Epithelial cell of prostate (primary cell): ENCODE data around the gene LRP2BP.
"Not testable (repeated sequence)": the region's sequence is repeated elsewhere in the genome, so short reads cannot be mapped to it uniquely, and the experiment has no call there.

ENCODE experiments used
- DNase-seq: peaks from one replicate; pipeline ENCODE4 v3.0.0-alpha.2; 2011; ENCODE audit warnings: low read depth, low spot score
- H3K27ac ChIP-seq: fragments of 450-650 bp; 2 replicates; pipeline ENCODE4 v1.5.1; 2017; ENCODE audit warnings: mild to moderate bottlenecking

The LRP2BP gene

GRCh38 chr4:185334326-185334725 is 61.4 kb downstream of the LRP2BP start:
- H3K27ac ChIP-seq, result no peak overlapping the region
- no peak for DNase-seq

- DNase-seq, result no peak
- no peak overlapping the region for H3K27ac ChIP-seq
Measured at GRCh38 chr4:185332575-185333464, 62.9 kb downstream of the LRP2BP start.

GRCh38 chr4:185329879-185330510 is 65.7 kb downstream of the LRP2BP start:
- not testable (repeated sequence) for H3K27ac ChIP-seq, DNase-seq

- H3K27ac ChIP-seq, result no peak overlapping the region
- no peak for DNase-seq
Measured at GRCh38 chr4:185328586-185328985, 67.1 kb downstream of the LRP2BP start.

- not testable (repeated sequence) for DNase-seq, H3K27ac ChIP-seq
Measured at GRCh38 chr4:185325721-185326120, 70.0 kb downstream of the LRP2BP start.

- not testable (repeated sequence) for H3K27ac ChIP-seq, DNase-seq
Measured at GRCh38 chr4:185324361-185324760, 71.4 kb downstream of the LRP2BP start.

- DNase-seq, result no peak
Measured at GRCh38 chr4:185323606-185324005, 72.1 kb downstream of the LRP2BP start.

GRCh38 chr4:185322803-185323202 is 72.9 kb downstream of the LRP2BP start:
- DNase-seq, result no peak
- H3K27ac ChIP-seq, result no peak overlapping the region

More at GRCh38 chr4:185323606-185324005, 72.1 kb downstream of the LRP2BP start:
- no peak overlapping the region for H3K27ac ChIP-seq

- H3K27ac ChIP-seq, result peak overlapping the region; percentile 0
- no peak for DNase-seq
Measured at GRCh38 chr4:185318679-185319078, 77.0 kb downstream of the LRP2BP start.

GRCh38 chr4:185317880-185318279 is 77.8 kb downstream of the LRP2BP start:
- no peak overlapping the region for H3K27ac ChIP-seq
- no peak for DNase-seq

- DNase-seq, H3K27ac ChIP-seq: not testable (repeated sequence)
Measured at GRCh38 chr4:185317462-185317861, 78.3 kb downstream of the LRP2BP start.
